Fibroblast of lung (primary cell): ENCODE results near the gene ANO6.

Experiments
- CTCF ChIP-seq, 2 donors: IDR thresholded peaks in 1 of 2; conservative IDR thresholded peaks in 1 of 2; 1 replicate in 1 of 2; 2 replicates in 1 of 2; pipeline ENCODE4 v1.5.1; 2011 to 2012; ENCODE audit warnings: low read length in 2 of 2, control low read depth in 1 of 2, inconsistent platforms in 1 of 2, low read depth in 1 of 2, mild to moderate bottlenecking in 1 of 2
- EZH2 ChIP-seq: IDR thresholded peaks from 2 replicates; pipeline ENCODE4 v1.5.1; 2012; ENCODE audit warnings: low read length, control low read depth, mild to moderate bottlenecking; ENCODE audit errors: missing control alignments

GRCh38 chr12:45434094-45434493 lies 218.2 kb downstream of the ANO6 start:
- TF ChIP-seq CTCF (conservative IDR thresholded peaks at IDR 0.05 in 1 of 2, IDR thresholded peaks at IDR 0.05 in 1 of 2; ENCODE audit: low read depth in 1 of 2, low read length in 2 of 2) (no peak), EZH2 (no peak)
